Sigmoid colon (tissue), 4 donors: Measurements from ENCODE around the gene PLD2.

Source experiments
- CTCF ChIP-seq, 4 experiments: fragments of 450-650 bp in 3 of 4; fragments of 200-600 bp in 1 of 4; IDR thresholded peaks; one replicate each; pipeline ENCODE4 v1.5.1; 2016 to 2019; ENCODE audit warnings: antibody characterized with exemption in 4 of 4, mild to moderate bottlenecking in 3 of 4, moderate library complexity in 2 of 4
- POLR2A ChIP-seq, 2 donors: fragments of 450-650 bp; IDR thresholded peaks; one replicate each; pipeline ENCODE4 v1.6.1; 2016; ENCODE audit warnings: antibody characterized with exemption in 2 of 2, mild to moderate bottlenecking in 2 of 2, moderate library complexity in 2 of 2
- POLR2AphosphoS5 ChIP-seq, 4 donors: sonication (generic); formaldehyde crosslinking; IDR thresholded peaks; one replicate each; pipeline ENCODE4 v1.6.1; 2017; ENCODE audit warnings: antibody characterized with exemption in 4 of 4

GRCh38 chr17:4872786-4873185 is 65.8 kb downstream of the PLD2 start:
- TF ChIP-seq CTCF (IDR thresholded peaks at IDR 0.05): no peak
- TF ChIP-seq POLR2A (IDR thresholded peaks at IDR 0.05): no peak
- TF ChIP-seq POLR2AphosphoS5 (IDR thresholded peaks at IDR 0.05): no peak
